K562 (cell line): ENCODE data around the gene PPFIA3. TPM values are rescaled to one million over a fixed set of nuclear protein-coding genes. Genes with fewer than 3 reads are reported as not detected.

Experiments used
- ATF1 ChIP-seq, 2 experiments: fragments of 450-650 bp in 1 of 2; IDR thresholded peaks; 2 replicates each; pipeline ENCODE4 v1.6.1; 2016; ENCODE audit warnings: missing compliant biosample characterization in 1 of 2, missing genetic modification characterization in 1 of 2
- CEBPG ChIP-seq, 3 experiments: fragments of 200-800 bp in 1 of 3; sonication (Bioruptor generic) in 1 of 3; sonication (generic) in 1 of 3; formaldehyde crosslinking in 1 of 3; IDR thresholded peaks in 2 of 3; conservative IDR thresholded peaks in 1 of 3; 2 replicates each; pipeline versions ENCODE4 v1.6.1 to v1.8.0; 2016 to 2022; ENCODE audit warnings: missing compliant biosample characterization in 2 of 3, missing genetic modification characterization in 2 of 3, mild to moderate bottlenecking in 1 of 3, missing genetic modification reagents in 1 of 3
- ESRRA ChIP-seq: fragments of 450-650 bp; IDR thresholded peaks from 2 replicates; pipeline ENCODE4 v1.6.1; 2014; ENCODE audit warnings: low read depth, mild to moderate bottlenecking, moderate library complexity, borderline replicate concordance
- FOXJ3 ChIP-seq: sonication (generic); formaldehyde crosslinking; IDR thresholded peaks from 2 replicates; pipeline ENCODE4 v1.4.0; 2020; ENCODE audit warnings: mild to moderate bottlenecking, missing genetic modification reagents
- FOXK1 ChIP-seq: sonication (generic); formaldehyde crosslinking; IDR thresholded peaks from 2 replicates; pipeline ENCODE4 v1.8.0; 2022; ENCODE audit warnings: missing genetic modification reagents, mild to moderate bottlenecking, borderline replicate concordance
- HIVEP1 ChIP-seq: fragments of 250-450 bp; sonication (Bioruptor Pico); IDR thresholded peaks from 2 replicates; pipeline ENCODE4 v1.4.0; 2020; ENCODE audit warnings: mild to moderate bottlenecking
- KAT2B ChIP-seq: IDR thresholded peaks from one replicate; pipeline ENCODE4 v1.6.1; 2012; ENCODE audit warnings: low read depth, mild to moderate bottlenecking, control low read depth, inconsistent platforms, low read length, moderate library complexity
- L3MBTL2 ChIP-seq: fragments of 450-650 bp; IDR thresholded peaks from 2 replicates; pipeline ENCODE4 v1.6.1; 2016; ENCODE audit warnings: mild to moderate bottlenecking, moderate library complexity
- MAFF ChIP-seq: IDR thresholded peaks from 2 replicates; pipeline ENCODE4 v1.6.1; 2012; ENCODE audit warnings: low read length, improper control_type of control experiment
- MIER1 ChIP-seq: fragments of 450-650 bp; IDR thresholded peaks from 2 replicates; pipeline ENCODE4 v1.6.1; 2016; ENCODE audit warnings: antibody characterized with exemption, mild to moderate bottlenecking, low read depth
- MTA2 ChIP-seq: fragments of 450-650 bp; IDR thresholded peaks from 2 replicates; pipeline ENCODE4 v1.6.1; 2016; ENCODE audit warnings: low read depth
- SAFB ChIP-seq: fragments of 200-400 bp; formaldehyde crosslinking; IDR thresholded peaks from 2 replicates; pipeline ENCODE4 v1.6.1; 2017; ENCODE audit warnings: low read depth, low read length, borderline replicate concordance
- SMAD1 ChIP-seq: fragments of 150-350 bp; IDR thresholded peaks from 2 replicates; pipeline ENCODE4 v1.6.1; 2014; ENCODE audit warnings: low read length, low read depth; ENCODE audit not compliant: partially characterized antibody
- SMARCE1 ChIP-seq: fragments of 450-650 bp; IDR thresholded peaks from 2 replicates; pipeline ENCODE4 v1.7.1; 2016; ENCODE audit warnings: mild to moderate bottlenecking
- TAF1 ChIP-seq: IDR thresholded peaks from 2 replicates; pipeline ENCODE4 v1.6.1; 2011; ENCODE audit warnings: mild to moderate bottlenecking, low read length, moderate library complexity; ENCODE audit not compliant: insufficient read depth, control insufficient read depth, severe bottlenecking; ENCODE audit errors: extremely low read depth
- TCFL5 ChIP-seq: fragments of 250-450 bp; sonication (Bioruptor Pico); conservative IDR thresholded peaks from 2 replicates; pipeline ENCODE4 v1.6.1; 2021; ENCODE audit warnings: mild to moderate bottlenecking, moderate library complexity, matching md5 sums
- TRIM24 ChIP-seq, 2 experiments: fragments of 450-650 bp; IDR thresholded peaks; 2 replicates each; pipeline ENCODE4 v1.6.1; 2016
- ZNF134 ChIP-seq: fragments of 250-450 bp; sonication (Bioruptor Pico); conservative IDR thresholded peaks from 2 replicates; pipeline ENCODE4 v1.4.0; 2020
- ZNF707 ChIP-seq: fragments of 250-450 bp; sonication (Bioruptor Pico); conservative IDR thresholded peaks from 2 replicates; pipeline ENCODE4 v1.8.0; 2022; ENCODE audit warnings: inconsistent platforms, mild to moderate bottlenecking, moderate library complexity
- polyA plus RNA-seq, 8 experiments: library from polyadenylated mRNA; depleted of rRNA in 4 of 8; stranded (reverse) in 5 of 8; unstranded in 3 of 8; fragments of >200 nt; fragmentation: Nextera tagmentation in 2 of 8; fragmentation: Illumina TruSeq in 1 of 8; extraction: Ambion mirVana in 2 of 8; extraction: Trizol in 1 of 8; gene quantifications; 2 replicates each; pipeline versions ENCODE4 v1.2.1 to v1.2.3, GENCODE V29; 2011 to 2014; ENCODE audit warnings: inconsistent platforms in 1 of 8, missing spikeins in 1 of 8
- total RNA-seq, 7 experiments: library from RNA; depleted of rRNA in 6 of 7; stranded (reverse); fragments of >200 nt in 6 of 7; fragmentation: Illumina TruSeq in 2 of 7; extraction: Trizol in 2 of 7; gene quantifications; 2 replicates each; pipeline versions ENCODE4 v1.2.1 to v1.2.3, GENCODE V29; 2011 to 2021; ENCODE audit warnings: low replicate concordance in 1 of 7
- TF ChIP-seq, protein P1 (sequence below), 2 experiments: fragments of 450-650 bp in 1 of 2; sonication (generic) in 1 of 2; formaldehyde crosslinking in 1 of 2; IDR thresholded peaks in 1 of 2; conservative IDR thresholded peaks in 1 of 2; 2 replicates each; pipeline versions ENCODE4 v1.6.1 to v1.8.1; 2016 to 2023; ENCODE audit warnings: mild to moderate bottlenecking in 2 of 2, moderate library complexity in 2 of 2, inconsistent platforms in 1 of 2, missing genetic modification reagents in 1 of 2
- TF ChIP-seq, protein P2 (sequence below): fragments of 250-450 bp; sonication (Bioruptor Pico); IDR thresholded peaks from 2 replicates; pipeline ENCODE4 v1.9.0; 2021; ENCODE audit warnings: mild to moderate bottlenecking, inconsistent platforms
- TF ChIP-seq, protein P3 (sequence below): IDR thresholded peaks from 2 replicates; pipeline ENCODE4 v1.6.1; 2011; ENCODE audit not compliant: insufficient read length; ENCODE audit errors: extremely low read depth
- TF ChIP-seq, protein P4 (sequence below), 2 experiments: IDR thresholded peaks; 2 replicates each; pipeline ENCODE4 v1.6.1; 2012; ENCODE audit warnings: improper control_type of control experiment in 2 of 2, low read depth in 2 of 2, low read length in 2 of 2, borderline replicate concordance in 1 of 2

Gene PPFIA3
- total and polyA plus RNA-seq, 9 of the 15 experiments (the other 6 are each of a cell fraction or from before 2014, with no cell fraction given): 0.10 to 53.0 (median 17.6) TPM

DNA sequence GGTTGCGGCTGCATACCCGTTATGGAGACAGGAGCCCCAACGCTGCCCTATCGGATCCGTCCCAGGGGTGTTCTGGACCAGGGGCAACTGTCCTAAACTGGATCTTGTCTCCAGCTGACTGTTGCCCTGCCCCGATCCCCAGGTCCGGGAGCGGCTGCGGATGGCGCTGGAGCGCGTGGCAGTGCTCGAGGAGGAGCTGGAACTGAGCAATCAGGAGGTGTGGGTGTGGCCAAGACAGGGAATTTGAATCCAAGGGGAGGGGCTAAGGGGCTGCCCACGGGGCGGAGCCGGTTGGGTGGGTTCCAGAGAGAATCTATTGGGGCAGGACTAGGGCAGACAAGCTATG is 9.9 kb downstream of the PPFIA3 start (continued):
- TF ChIP-seq SMAD1: no peak
- TF ChIP-seq ESRRA: no peak
- TF ChIP-seq FOXK1 (CRISPR knock-in tag): peak; percentile 66; the same call in 1 of the 2 replicates
- TF ChIP-seq ATF1 (CRISPR knock-in tag; IDR thresholded peaks at IDR 0.05): no peak
- no peak for TF ChIP-seq ATF1 (tag; IDR thresholded peaks at IDR 0.05)
- no peak for TF ChIP-seq FOXJ3 (CRISPR knock-in tag)
- TF ChIP-seq, protein P1, sequence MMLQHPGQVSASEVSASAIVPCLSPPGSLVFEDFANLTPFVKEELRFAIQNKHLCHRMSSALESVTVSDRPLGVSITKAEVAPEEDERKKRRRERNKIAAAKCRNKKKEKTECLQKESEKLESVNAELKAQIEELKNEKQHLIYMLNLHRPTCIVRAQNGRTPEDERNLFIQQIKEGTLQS (IDR thresholded peaks at IDR 0.05): no peak
- TF ChIP-seq, protein P1 (CRISPR knock-in tag; conservative IDR thresholded peaks at IDR 0.05): no peak
- TF ChIP-seq SAFB: no peak
- no peak for TF ChIP-seq MIER1
- TF ChIP-seq ZNF134 (CRISPR knock-in tag): no peak
- TF ChIP-seq, protein P2, sequence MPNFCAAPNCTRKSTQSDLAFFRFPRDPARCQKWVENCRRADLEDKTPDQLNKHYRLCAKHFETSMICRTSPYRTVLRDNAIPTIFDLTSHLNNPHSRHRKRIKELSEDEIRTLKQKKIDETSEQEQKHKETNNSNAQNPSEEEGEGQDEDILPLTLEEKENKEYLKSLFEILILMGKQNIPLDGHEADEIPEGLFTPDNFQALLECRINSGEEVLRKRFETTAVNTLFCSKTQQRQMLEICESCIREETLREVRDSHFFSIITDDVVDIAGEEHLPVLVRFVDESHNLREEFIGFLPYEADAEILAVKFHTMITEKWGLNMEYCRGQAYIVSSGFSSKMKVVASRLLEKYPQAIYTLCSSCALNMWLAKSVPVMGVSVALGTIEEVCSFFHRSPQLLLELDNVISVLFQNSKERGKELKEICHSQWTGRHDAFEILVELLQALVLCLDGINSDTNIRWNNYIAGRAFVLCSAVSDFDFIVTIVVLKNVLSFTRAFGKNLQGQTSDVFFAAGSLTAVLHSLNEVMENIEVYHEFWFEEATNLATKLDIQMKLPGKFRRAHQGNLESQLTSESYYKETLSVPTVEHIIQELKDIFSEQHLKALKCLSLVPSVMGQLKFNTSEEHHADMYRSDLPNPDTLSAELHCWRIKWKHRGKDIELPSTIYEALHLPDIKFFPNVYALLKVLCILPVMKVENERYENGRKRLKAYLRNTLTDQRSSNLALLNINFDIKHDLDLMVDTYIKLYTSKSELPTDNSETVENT (CRISPR knock-in tag): no peak
- TF ChIP-seq TRIM24 (IDR thresholded peaks at IDR 0.05): no peak
- TF ChIP-seq, protein P3, sequence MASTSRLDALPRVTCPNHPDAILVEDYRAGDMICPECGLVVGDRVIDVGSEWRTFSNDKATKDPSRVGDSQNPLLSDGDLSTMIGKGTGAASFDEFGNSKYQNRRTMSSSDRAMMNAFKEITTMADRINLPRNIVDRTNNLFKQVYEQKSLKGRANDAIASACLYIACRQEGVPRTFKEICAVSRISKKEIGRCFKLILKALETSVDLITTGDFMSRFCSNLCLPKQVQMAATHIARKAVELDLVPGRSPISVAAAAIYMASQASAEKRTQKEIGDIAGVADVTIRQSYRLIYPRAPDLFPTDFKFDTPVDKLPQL: no peak
- TF ChIP-seq, protein P4, sequence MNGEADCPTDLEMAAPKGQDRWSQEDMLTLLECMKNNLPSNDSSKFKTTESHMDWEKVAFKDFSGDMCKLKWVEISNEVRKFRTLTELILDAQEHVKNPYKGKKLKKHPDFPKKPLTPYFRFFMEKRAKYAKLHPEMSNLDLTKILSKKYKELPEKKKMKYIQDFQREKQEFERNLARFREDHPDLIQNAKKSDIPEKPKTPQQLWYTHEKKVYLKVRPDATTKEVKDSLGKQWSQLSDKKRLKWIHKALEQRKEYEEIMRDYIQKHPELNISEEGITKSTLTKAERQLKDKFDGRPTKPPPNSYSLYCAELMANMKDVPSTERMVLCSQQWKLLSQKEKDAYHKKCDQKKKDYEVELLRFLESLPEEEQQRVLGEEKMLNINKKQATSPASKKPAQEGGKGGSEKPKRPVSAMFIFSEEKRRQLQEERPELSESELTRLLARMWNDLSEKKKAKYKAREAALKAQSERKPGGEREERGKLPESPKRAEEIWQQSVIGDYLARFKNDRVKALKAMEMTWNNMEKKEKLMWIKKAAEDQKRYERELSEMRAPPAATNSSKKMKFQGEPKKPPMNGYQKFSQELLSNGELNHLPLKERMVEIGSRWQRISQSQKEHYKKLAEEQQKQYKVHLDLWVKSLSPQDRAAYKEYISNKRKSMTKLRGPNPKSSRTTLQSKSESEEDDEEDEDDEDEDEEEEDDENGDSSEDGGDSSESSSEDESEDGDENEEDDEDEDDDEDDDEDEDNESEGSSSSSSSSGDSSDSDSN (IDR thresholded peaks at IDR 0.05; ENCODE audit: borderline replicate concordance in 1 of 2, low read depth in 2 of 2, low read length in 2 of 2): no peak
- 0 out of 2 replicates have a peak, but pooled peaks have one; percentile 24 for TF ChIP-seq CEBPG (CRISPR knock-in tag; IDR thresholded peaks at IDR 0.05)
- TF ChIP-seq CEBPG (tag; conservative IDR thresholded peaks at IDR 0.05 in 1 of 2, IDR thresholded peaks at IDR 0.05 in 1 of 2): no peak
- no peak for TF ChIP-seq HIVEP1 (CRISPR knock-in tag)
- no peak for TF ChIP-seq TAF1
- no peak for TF ChIP-seq MTA2
- TF ChIP-seq ZNF707: no peak
- TF ChIP-seq L3MBTL2: peak; percentile 79
- no peak for TF ChIP-seq TCFL5 (CRISPR knock-in tag)
- TF ChIP-seq MAFF: no peak
- TF ChIP-seq SMARCE1: no peak
- no peak for TF ChIP-seq KAT2B
